ENCODE data around the gene KIR3DL3. TPM values are rescaled to one million over a fixed set of nuclear protein-coding genes. Genes with fewer than 3 reads are reported as not detected.

KIR3DL3 gene
- not detected in 2 replicates for total RNA-seq

DNA sequence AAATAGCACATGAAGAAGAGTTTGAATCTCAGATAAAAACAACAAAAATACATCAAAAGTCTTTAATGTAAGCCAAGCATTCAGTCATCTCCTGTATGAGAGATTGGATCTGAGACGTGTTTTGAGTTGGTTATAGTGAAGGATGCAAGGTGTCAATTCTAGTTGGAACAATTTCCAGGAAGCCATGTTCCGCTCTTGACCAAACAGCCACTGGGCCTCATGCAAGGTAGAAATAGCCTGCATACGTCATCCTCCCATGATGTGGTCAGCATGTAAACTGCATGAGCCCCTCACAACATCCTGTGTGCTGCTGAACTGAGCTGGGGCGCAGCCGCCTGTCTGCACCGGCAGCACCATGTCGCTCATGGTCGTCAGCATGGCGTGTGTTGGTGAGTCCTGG, at the start of gene KIR3DL3:
KIR3DL3 (plus strand) TSS at position 301 of the 400 bp plus-strand sequence; CDS start at position 356, 55 bp downstream.

DNA sequence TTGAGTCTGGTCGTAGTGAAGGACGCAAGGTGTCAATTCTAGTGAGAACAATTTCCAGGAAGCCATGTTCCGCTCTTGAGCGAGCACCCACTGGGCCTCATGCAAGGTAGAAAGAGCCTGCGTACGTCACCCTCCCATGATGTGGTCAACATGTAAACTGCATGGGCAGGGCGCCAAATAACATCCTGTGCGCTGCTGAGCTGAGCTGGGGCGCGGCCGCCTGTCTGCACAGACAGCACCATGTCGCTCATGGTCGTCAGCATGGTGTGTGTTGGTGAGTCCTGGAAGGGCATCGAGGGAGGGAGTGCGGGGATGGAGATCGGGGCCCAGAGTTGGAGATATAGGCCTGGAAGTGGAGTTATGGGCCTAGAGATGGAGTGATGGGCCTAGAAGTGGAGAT, 14.1 kb downstream of the KIR3DL3 start, which contains the start of gene KIR2DL3:
KIR2DL3 (plus strand) TSS at position 208 of the 400 bp plus-strand sequence; CDS start at position 241, 33 bp downstream.

DNA sequence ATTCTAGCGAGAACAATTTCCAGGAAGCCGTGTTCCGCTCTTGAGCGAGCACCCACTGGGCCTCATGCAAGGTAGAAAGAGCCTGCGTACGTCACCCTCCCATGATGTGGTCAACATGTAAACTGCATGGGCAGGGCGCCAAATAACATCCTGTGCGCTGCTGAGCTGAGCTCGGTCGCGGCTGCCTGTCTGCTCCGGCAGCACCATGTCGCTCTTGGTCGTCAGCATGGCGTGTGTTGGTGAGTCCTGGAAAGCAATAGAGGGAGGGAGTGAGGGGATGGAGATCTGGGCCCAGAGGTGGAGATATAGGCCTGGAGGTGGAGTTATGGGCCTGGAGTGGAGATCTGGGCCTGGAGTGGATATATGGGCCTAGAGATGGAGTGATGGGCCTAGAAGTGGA, 45.4 kb downstream of the KIR3DL3 start, which contains the start of gene KIR2DL1:
KIR2DL1 (plus strand) TSS at position 148 of the 400 bp plus-strand sequence; CDS start at position 206, 58 bp downstream.

Other genes starting within 250 kb of the KIR3DL3 start
- gene LAIR2, start 221.6 kb upstream of the KIR3DL3 start, total RNA-seq: not detected in 2 replicates
- gene LILRA2, start 150.7 kb upstream of the KIR3DL3 start, total RNA-seq: not detected in 2 replicates
- gene LILRA1, start 130.8 kb upstream of the KIR3DL3 start, total RNA-seq: not detected in 2 replicates
- not detected in 2 replicates for gene LILRB1, start 94.0 kb upstream of the KIR3DL3 start, total RNA-seq
- not detected in 2 replicates for gene LILRB4, start 61.5 kb upstream of the KIR3DL3 start, total RNA-seq
- gene KIR2DL3, start 14.1 kb downstream of the KIR3DL3 start, total RNA-seq: not detected in 2 replicates
- gene KIR2DL1, start 45.4 kb downstream of the KIR3DL3 start, total RNA-seq: not detected in 2 replicates
- gene KIR2DL4, start 79.2 kb downstream of the KIR3DL3 start, total RNA-seq: not detected in 2 replicates
- gene KIR3DL1, start 92.0 kb downstream of the KIR3DL3 start, total RNA-seq: not detected in 2 replicates
- gene KIR2DS4, start 108.2 kb downstream of the KIR3DL3 start, total RNA-seq: not detected in 2 replicates
- gene KIR3DL2, start 126.0 kb downstream of the KIR3DL3 start, total RNA-seq: not detected in 2 replicates
- not detected in 2 replicates for gene FCAR, start 149.8 kb downstream of the KIR3DL3 start, total RNA-seq
- gene NCR1, start 181.7 kb downstream of the KIR3DL3 start, total RNA-seq: not detected in 2 replicates
- gene NLRP7, start 223.1 kb downstream of the KIR3DL3 start, total RNA-seq: not detected in 2 replicates
- gene NLRP2, start 241.9 kb downstream of the KIR3DL3 start, total RNA-seq: 0.23 and 2.6 TPM in 2 replicates